Activated naive CD8-positive, alpha-beta T cell treated with anti-CD3 and anti-CD28 coated beads, Interleukin-2, amount 50 U/mL, for 24 hours (primary cell): Measurements from ENCODE around the gene TMEM30A.
A peak's percentile ranks its signal among the peaks of the same experiment; 100 is the strongest.

Experiments used
- ATAC-seq: fragments of 150-1000 bp; cut with Tn5 transposase; one replicate; pipeline ENCODE4 v1.10.0; 2021
- DNase-seq: peaks from one replicate; pipeline ENCODE4 v3.0.0; 2021
- H3K27ac Mint-ChIP-seq: one replicate; pipeline ENCODE4 v1.8.0; 2021; ENCODE audit warnings: mild to moderate bottlenecking, mixed read lengths
- H3K27me3 Mint-ChIP-seq: one replicate; pipeline ENCODE4 v1.8.0; 2021; ENCODE audit warnings: mixed read lengths
- H3K36me3 Mint-ChIP-seq: one replicate; pipeline ENCODE4 v1.8.0; 2021; ENCODE audit warnings: low read depth, mixed read lengths
- H3K4me1 Mint-ChIP-seq: one replicate; pipeline ENCODE4 v1.8.0; 2021; ENCODE audit warnings: mixed read lengths
- H3K4me3 Mint-ChIP-seq: one replicate; pipeline ENCODE4 v1.8.0; 2021; ENCODE audit warnings: mild to moderate bottlenecking, moderate library complexity, mixed read lengths
- H3K9me3 Mint-ChIP-seq: one replicate; pipeline ENCODE4 v1.8.0; 2021; ENCODE audit warnings: mixed read lengths

Gene TMEM30A

GRCh38 chr6:75261299-75261698 lies 23.3 kb downstream of the TMEM30A start:
- Mint-ChIP-seq H3K27ac (no peak overlapping the region), H3K36me3 (peaks cover 19% of the 10 kb centered on the region), H3K4me3 (no peak overlapping the region), H3K9me3 (no peaks in the 10 kb centered on the region), H3K27me3 (no peaks in the 10 kb centered on the region), H3K4me1 (no peaks in the 10 kb centered on the region)
- ATAC-seq, result no peak
- DNase-seq, result no peak

- no peak for ATAC-seq
- DNase-seq, result no peak
- Mint-ChIP-seq H3K27me3 (no peaks in the 10 kb centered on the region), H3K9me3 (no peaks in the 10 kb centered on the region), H3K27ac (no peak overlapping the region), H3K4me1 (no peaks in the 10 kb centered on the region), H3K4me3 (no peak overlapping the region), H3K36me3 (peaks cover 13% of the 10 kb centered on the region)
These were observed 27.1 kb downstream of the TMEM30A start for GRCh38 chr6:75257343-75258087.

GRCh38 chr6:75250552-75250951 lies 34.0 kb downstream of the TMEM30A start:
- peaks cover 10% of the 10 kb centered on the region for H3K27me3 Mint-ChIP-seq
- ATAC-seq (no peak), DNase-seq (no peak)
- no peak overlapping the region for H3K4me3 Mint-ChIP-seq
- no peak overlapping the region for H3K27ac Mint-ChIP-seq
- H3K36me3 Mint-ChIP-seq, result no peaks in the 10 kb centered on the region
- no peaks in the 10 kb centered on the region for H3K9me3 Mint-ChIP-seq
- no peaks in the 10 kb centered on the region for H3K4me1 Mint-ChIP-seq

- H3K9me3 Mint-ChIP-seq, result no peaks in the 10 kb centered on the region
These were observed 34.8 kb downstream of the TMEM30A start for GRCh38 chr6:75249837-75250236.

GRCh38 chr6:75246386-75246785 lies 38.2 kb downstream of the TMEM30A start:
- no peak overlapping the region for H3K4me3 Mint-ChIP-seq
- H3K36me3 Mint-ChIP-seq, result peaks cover 5% of the 10 kb centered on the region
- no peak for ATAC-seq
- DNase-seq, result no peak
- peaks cover 11% of the 10 kb centered on the region for H3K27me3 Mint-ChIP-seq
- H3K4me1 Mint-ChIP-seq, result peaks cover 23% of the 10 kb centered on the region
- no peaks in the 10 kb centered on the region for H3K9me3 Mint-ChIP-seq
- H3K27ac Mint-ChIP-seq, result no peak overlapping the region

More at GRCh38 chr6:75249837-75250236, 34.8 kb downstream of the TMEM30A start:
- Mint-ChIP-seq H3K4me3 (no peak overlapping the region), H3K4me1 (peaks cover 1% of the 10 kb centered on the region), H3K36me3 (no peaks in the 10 kb centered on the region), H3K27ac (no peak overlapping the region), H3K27me3 (peaks cover 11% of the 10 kb centered on the region)
- ATAC-seq (no peak), DNase-seq (no peak)

- Mint-ChIP-seq H3K4me3 (peak overlapping the region; percentile 95), H3K27me3 (peaks cover 11% of the 10 kb centered on the region), H3K36me3 (peaks cover 22% of the 10 kb centered on the region), H3K4me1 (peaks cover 41% of the 10 kb centered on the region), H3K27ac (peak overlapping the region; percentile 97), H3K9me3 (no peaks in the 10 kb centered on the region)
- DNase-seq (no peak), ATAC-seq (peak; percentile 1)
These were observed 40.5 kb downstream of the TMEM30A start for GRCh38 chr6:75244063-75244584.

- H3K4me1 Mint-ChIP-seq, result peaks cover 44% of the 10 kb centered on the region
- peaks cover 26% of the 10 kb centered on the region for H3K36me3 Mint-ChIP-seq
- peak; percentile 81 for DNase-seq
- ATAC-seq, result peak; percentile 99
- H3K27ac Mint-ChIP-seq, result peak within 1 kb of the TSS; percentile 97
- peak within 1 kb of the TSS; percentile 95 for H3K4me3 Mint-ChIP-seq
- H3K9me3 Mint-ChIP-seq, result no peaks in the 10 kb centered on the region
- H3K27me3 Mint-ChIP-seq, result peaks cover 11% of the 10 kb centered on the region
These were observed 41.1 kb downstream of the TMEM30A start, which contains the start of gene COX7A2 for GRCh38 chr6:75243333-75244062. Gene COX7A2 (minus strand): TSS chr6:75243801. CDS start chr6:75243734, 67 bp downstream.

- ATAC-seq (no peak), DNase-seq (no peak)
- no peaks in the 10 kb centered on the region for H3K9me3 Mint-ChIP-seq
- peaks cover 24% of the 10 kb centered on the region for H3K4me1 Mint-ChIP-seq
- H3K36me3 Mint-ChIP-seq, result peaks cover 36% of the 10 kb centered on the region
- H3K27me3 Mint-ChIP-seq, result no peaks in the 10 kb centered on the region
- no peak overlapping the region for H3K27ac Mint-ChIP-seq
- H3K4me3 Mint-ChIP-seq, result no peak overlapping the region
These were observed 48.0 kb downstream of the TMEM30A start for GRCh38 chr6:75236630-75237029.

GRCh38 chr6:75235271-75235670 lies 49.3 kb downstream of the TMEM30A start:
- no peak for ATAC-seq

GRCh38 chr6:75234126-75234865 lies 50.3 kb downstream of the TMEM30A start:
- H3K4me1 Mint-ChIP-seq, result peaks cover 5% of the 10 kb centered on the region
- peak overlapping the region; percentile 49 for H3K27ac Mint-ChIP-seq
- no peaks in the 10 kb centered on the region for H3K9me3 Mint-ChIP-seq
- no peak for DNase-seq
- ATAC-seq, result no peak
- no peaks in the 10 kb centered on the region for H3K27me3 Mint-ChIP-seq
- peaks cover 20% of the 10 kb centered on the region for H3K36me3 Mint-ChIP-seq
- no peak overlapping the region for H3K4me3 Mint-ChIP-seq

More at GRCh38 chr6:75235271-75235670, 49.3 kb downstream of the TMEM30A start:
- H3K36me3 Mint-ChIP-seq, result peaks cover 28% of the 10 kb centered on the region
- no peak overlapping the region for H3K27ac Mint-ChIP-seq
- no peak overlapping the region for H3K4me3 Mint-ChIP-seq
- H3K9me3 Mint-ChIP-seq, result no peaks in the 10 kb centered on the region
- H3K27me3 Mint-ChIP-seq, result no peaks in the 10 kb centered on the region
- H3K4me1 Mint-ChIP-seq, result peaks cover 12% of the 10 kb centered on the region
- no peak for DNase-seq

- ATAC-seq, result no peak
- peaks cover 13% of the 10 kb centered on the region for H3K36me3 Mint-ChIP-seq
- no peak overlapping the region for H3K4me3 Mint-ChIP-seq
- no peaks in the 10 kb centered on the region for H3K9me3 Mint-ChIP-seq
- H3K4me1 Mint-ChIP-seq, result no peaks in the 10 kb centered on the region
- no peaks in the 10 kb centered on the region for H3K27me3 Mint-ChIP-seq
- DNase-seq, result no peak
- H3K27ac Mint-ChIP-seq, result no peak overlapping the region
These were observed 51.4 kb downstream of the TMEM30A start for GRCh38 chr6:75233092-75233615.

- Mint-ChIP-seq H3K4me3 (no peak overlapping the region), H3K4me1 (no peaks in the 10 kb centered on the region), H3K36me3 (no peaks in the 10 kb centered on the region), H3K27me3 (no peaks in the 10 kb centered on the region), H3K9me3 (no peaks in the 10 kb centered on the region), H3K27ac (no peak overlapping the region)
- no peak for DNase-seq
- no peak for ATAC-seq
These were observed 53.9 kb downstream of the TMEM30A start for GRCh38 chr6:75230484-75231325.

GRCh38 chr6:75224303-75224926 lies 60.2 kb downstream of the TMEM30A start:
- Mint-ChIP-seq H3K27me3 (peaks cover 13% of the 10 kb centered on the region), H3K4me1 (no peaks in the 10 kb centered on the region), H3K27ac (no peak overlapping the region), H3K4me3 (no peak overlapping the region), H3K9me3 (no peaks in the 10 kb centered on the region), H3K36me3 (no peaks in the 10 kb centered on the region)
- DNase-seq, result no peak
- no peak for ATAC-seq
